Stimulated activated CD4-positive, alpha-beta T cell treated with anti-CD3 and anti-CD28 coated beads, Interleukin-15, amount 100 ng/mL, for 1 hour (primary cell): ENCODE measurements around the gene INPP4A.

Source experiments
- DNase-seq, 2 donors: peaks; one replicate each; pipeline ENCODE4 v3.0.0-alpha.2; 2020; ENCODE audit warnings: low read depth in 1 of 2, low spot score in 1 of 2

Gene INPP4A

DNA sequence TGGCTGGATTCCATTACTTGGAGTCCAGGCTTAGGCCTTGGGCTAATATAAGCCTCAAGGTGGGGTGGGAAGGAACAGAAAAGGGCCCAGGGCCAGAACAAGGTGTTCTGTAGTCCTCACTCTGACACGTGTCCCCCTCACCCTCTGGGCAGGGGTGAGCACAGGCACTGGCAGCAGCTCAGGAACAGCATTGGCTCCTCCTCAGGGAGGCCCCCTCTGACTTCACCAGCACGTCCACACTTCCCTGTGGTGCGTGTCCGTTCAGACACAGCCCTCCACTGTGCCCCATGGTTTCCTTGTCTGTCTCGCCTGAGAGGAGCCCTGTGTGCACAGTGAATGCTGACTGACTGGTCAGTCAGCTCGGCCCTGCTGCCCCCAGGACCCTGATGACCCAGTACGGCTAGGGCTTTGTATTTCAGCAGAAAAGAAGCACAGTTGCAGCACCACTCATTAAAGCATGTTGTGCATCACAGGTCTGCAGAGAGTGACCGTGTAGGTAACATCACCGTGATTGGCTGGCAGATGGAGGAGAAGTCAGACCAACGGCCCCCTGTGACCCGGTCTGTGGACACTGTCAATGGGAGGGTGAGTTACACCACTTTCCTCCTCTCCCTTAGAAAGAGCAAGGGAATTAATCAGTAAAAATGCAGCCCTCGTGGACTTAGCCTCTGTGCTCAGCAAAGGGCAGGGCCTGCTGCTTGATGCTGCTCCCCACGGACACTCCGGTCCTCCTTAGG is 92.9 kb downstream of the INPP4A start:
- no peak for DNase-seq

DNA sequence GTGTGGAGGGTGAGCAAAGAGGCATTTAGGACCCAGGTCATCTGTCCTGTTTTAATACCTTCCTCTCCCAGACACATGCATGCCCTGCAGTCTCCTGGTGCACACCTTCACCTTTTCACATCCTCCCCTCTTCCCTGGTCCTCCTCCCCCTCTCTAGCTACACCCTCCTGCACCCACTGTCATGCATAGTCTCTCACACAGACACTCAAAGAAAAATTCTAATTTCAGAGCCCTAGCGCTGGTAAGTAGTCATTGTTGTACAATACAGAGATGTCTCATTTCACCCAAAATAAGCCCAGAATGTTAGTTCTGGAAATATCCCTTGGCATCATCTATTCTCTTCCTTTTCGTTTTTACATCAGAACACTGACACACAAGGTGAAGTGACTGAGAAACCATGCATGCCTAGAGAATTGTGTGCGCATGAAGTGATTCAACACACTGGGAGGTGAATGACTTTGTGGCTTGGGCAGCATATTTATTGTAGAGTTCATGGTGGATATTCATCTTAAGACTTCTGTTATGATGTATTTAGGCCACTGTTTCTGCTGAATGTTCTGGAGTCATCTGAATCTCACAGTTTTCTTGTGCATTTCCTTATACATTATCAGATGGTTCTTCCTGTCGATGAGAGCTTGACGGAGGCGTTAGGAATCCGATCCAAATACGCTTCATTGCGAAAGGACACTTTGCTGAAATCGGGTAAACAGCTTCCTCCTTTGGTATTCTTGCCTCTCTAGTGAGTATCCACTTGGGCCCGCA is 93.8 kb downstream of the INPP4A start:
- no peak for DNase-seq

DNA sequence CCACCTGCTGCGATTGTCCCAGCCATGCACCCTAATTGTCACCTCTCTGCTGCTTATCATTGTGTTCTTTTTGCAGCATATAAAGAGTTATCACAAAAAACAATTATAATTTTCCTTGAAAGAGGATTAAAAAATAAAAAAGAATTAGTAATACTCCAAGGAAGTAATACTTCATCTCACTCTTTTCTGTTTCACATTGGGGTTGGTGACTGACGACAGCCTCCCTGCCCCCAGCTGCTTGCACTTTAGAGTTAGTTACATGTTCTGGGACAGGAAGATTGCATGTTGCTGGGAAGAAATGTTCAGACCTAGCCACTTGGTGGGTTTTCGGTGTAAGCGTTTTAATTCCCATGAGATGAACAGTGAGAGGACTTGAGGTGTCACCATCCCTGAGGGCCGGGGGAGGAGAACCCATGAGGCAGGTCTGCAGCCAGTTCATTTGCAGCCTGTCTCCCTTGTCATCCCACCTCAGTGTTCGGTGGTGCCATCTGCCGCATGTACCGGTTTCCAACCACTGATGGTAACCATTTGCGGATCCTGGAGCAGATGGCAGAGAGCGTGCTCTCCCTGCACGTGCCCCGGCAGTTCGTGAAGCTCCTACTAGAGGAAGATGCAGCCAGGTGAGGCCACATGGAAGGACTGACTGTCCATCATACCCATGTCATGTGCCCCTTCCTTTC is 94.5 kb downstream of the INPP4A start:
- DNase-seq: no peak

DNA sequence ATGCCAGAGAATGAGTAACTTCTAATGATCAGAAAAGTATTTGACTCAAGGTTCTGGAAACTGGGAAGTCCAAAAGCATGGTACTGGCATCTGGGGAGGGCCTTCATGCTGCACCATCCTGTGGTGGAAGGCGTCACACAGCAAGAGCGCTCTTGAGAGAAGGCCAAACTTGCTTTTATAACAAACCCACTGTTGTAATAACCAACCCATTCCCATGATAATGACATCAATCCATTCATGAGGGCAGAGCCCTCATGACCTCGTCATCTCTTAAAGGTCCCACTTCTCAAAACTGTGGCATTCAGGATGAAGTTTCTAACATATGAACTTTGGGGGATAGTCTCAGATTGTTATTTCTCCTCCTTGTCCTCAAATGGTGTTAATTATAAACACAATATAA is 95.9 kb downstream of the INPP4A start:
- DNase-seq: no peak

DNA sequence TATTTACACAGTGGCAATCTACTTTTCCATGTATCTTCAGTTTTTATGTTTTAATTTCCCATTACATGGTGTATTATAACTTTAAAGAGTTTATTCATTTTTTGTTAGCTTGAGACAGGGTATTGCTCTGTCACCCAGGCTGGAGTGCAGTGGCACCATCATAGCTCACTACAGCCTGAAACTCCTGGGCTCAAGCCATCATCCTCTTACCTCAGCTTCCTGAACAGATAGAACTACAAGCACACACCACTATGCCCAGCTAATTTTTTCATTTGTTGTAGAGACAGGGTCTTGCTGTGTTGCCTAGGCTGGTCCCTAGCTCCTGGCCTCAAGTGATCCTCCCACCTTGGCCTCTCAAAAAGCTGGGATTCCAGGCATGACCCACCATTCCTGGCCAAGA is 96.8 kb downstream of the INPP4A start:
- DNase-seq: no peak

DNA sequence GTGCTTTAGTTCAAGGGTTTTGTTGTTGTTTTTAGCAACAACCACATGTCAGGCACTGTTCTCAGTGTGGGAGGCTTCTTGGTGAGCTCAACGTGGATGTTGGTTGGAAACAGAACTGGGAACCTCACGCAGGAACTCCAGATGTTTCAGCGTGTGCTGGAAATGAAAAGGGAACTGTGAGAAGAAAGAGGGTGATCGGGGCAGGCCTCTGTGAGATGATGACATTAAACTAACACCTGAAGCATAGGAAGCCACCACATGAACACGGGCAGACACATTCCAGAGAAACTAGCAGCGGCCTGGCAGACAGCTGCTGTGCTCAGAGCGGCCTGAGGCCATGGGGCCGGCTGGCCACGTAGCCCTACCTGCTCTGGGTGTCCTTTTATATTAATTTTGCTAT is 97.2 kb downstream of the INPP4A start:
- no peak for DNase-seq

DNA sequence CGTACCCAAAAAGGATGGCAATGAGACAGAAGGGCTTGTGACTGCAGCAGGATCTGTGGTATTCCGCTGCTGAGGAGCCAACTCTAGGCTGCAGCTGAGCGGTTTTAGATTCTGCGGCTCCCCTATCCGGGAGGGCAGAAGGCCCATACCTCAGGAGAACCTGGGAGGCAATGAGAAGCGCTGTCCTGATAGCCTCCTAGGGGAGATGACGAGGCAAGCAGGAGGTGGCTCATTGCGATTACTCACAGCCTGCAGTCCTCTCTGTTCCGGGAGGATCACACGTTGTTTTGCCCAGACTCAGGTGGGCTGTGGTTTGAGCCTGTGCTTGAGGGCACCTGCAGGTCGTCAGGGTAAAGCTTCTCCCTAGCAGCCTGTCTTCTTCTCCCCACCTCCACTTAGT is 98.6 kb downstream of the INPP4A start:
- DNase-seq: no peak

DNA sequence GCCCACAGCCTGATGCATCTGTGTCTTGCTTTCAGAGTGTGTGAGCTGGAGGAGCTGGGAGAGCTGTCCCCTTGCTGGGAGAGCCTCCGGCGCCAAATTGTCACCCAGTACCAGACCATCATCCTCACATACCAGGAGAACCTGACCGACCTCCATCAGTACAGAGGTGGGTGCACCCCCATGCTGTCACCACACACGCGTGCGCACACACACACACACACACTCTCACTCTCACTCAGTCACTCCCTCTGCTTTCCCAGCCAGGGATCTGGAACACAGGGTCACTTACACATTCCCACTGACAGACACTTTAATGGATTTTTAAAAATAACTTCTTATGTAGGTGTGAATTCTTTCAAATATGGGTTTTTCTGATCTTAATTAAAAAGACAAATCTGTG is 99.2 kb downstream of the INPP4A start:
- DNase-seq: no peak

DNA sequence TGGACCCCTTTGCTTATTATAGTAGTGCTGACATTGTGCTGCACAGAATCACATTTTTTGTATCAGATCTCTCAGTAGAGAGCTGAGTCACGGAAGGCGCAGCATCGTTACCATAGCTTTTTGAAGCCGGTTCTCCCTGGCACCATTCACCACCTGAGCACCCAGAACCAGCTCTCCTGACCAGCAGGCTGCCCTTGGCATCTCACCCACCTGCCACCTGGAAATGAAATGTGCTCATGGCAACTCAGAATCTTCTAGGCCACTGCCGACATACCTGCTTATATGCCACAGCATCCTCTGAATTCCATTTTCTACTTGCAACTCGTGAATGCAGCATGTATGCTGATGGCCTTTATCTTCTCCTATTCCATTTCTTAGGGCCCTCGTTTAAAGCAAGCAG is 100.9 kb downstream of the INPP4A start:
- no peak for DNase-seq

DNA sequence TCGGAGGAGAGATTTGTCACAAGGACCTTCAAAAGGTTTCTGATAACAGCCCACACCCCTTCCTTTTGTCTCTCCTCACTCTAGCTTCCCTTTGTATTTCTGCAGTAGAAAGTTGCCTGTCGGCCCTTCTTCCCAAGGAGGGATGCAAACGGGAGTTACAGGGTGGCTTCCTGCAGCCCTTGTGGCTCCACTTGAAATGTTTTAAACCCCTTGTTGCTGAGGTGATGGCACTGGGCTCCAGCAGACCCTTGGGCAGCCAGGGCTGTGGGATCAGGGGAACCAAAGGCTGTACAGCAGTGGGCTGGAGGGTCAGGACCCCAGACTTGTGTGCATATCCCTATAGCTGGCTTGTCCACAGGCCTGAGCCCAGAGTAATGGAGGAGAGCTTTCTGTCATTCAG is 101.5 kb downstream of the INPP4A start:
- DNase-seq: no peak

DNA sequence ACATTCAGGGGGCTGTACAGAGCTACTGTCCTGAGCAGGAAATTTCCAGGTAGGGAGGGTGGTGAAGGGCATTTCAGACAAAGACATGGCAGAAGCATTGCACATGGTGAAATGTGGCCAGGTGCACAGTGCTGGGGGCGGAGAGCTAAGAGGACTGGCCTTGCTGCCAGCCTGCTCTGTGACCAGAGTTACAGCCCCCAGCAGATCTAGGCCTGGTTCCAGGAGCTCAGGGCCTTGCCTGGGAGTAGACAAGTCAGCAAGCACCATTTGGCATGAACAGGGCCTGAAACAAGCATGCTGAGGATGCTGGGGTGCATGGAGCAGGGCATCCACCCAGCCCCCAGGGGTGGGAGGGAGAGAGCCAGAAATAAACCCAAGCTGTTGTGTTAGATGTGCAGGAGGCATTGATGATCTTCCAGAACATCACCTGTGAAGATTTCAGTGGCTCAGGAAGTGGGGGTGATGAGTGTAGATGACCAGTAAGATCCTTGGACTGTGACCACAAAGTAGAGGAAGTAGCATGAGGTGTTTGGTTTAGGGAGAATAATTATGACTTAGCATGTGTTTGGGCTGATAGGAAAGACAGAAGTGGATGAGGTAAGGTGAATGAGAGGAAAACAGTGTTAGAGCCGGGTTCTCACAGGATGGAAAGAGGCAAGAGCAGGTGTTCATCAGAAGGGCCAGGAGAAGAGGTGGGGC is 102.6 kb downstream of the INPP4A start:
- DNase-seq: no peak

DNA sequence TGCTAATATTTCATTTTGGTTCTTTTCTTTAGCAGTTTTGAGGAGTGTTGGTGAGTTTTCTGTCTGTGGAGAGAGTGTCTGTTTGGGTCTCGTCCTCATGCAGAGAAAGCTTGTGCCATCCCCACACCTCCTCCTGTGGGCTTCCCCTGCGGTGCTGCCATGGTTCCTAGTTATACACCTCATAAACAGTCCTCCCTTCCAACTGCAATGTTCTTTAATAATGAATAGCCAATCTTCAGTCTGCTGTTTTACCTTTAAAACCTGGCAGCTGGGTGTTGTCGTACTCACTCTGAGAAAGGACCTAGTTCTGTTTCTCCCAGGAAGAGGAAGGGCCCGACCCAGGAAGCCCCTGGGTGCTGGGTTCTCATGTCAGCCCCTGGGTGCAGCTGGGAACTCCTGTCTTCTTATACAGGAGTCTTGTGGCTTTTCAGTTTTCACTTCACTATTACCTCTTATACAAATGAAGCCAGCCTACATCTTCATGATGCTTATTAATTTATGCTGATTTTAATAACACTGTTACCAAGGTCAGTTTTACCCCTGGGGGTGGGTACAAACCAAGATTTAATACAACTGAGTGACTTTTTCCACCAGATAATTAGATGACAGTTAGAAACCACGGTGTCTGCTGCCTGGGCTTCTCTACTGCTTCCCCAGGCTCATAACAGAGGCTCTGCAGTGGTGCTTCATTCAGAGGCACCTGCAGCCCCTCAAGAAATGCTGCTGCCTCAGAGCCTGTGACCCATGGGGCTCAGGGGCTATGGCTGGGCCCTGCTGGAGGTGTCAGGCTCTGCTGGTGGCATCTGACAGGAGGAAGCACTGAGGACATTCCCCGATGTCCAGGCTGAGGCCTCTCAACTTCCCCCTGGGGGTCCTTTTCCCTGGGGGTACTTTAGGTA is 104.5 kb downstream of the INPP4A start:
- DNase-seq: no peak

DNA sequence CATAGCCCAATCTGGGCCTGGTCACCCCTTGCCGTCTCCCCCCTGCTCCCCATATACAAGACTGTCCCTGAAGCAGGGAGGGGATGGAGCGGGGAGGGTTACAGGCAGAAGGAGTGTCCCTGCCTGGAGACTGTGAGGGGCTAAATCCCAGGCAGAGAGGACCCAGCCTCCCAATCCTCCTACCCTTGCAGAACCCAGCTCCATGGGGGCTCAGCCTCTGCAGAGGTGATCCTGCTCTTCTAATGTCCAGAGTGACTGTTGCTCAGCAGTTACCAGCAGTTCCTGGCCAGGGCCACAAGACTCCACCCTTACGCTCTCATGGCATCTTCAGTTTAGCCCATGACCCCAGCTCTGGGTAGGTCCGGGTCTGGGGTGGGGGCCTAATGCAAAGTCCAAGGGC is 105.5 kb downstream of the INPP4A start:
- no peak for DNase-seq

DNA sequence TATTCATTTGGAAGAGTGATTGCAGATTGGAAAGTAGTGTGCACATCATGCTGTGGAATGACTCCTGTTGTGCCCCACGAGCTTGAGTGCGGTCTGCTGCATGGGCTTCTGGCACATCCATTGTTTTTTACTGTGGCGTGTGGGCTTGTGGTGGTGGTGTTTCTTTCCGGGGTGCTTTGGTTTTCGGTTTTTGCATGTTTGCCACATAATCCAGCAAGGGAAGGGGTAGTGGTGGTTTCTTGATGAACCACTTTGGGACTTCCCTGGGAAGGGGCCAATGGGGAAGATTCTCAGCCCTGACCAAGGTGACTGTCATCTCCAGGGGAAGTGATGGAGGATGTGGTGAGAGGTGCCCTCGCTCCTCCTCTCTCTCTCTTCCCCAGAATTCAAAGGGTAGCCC is 106.7 kb downstream of the INPP4A start:
- DNase-seq: no peak

DNA sequence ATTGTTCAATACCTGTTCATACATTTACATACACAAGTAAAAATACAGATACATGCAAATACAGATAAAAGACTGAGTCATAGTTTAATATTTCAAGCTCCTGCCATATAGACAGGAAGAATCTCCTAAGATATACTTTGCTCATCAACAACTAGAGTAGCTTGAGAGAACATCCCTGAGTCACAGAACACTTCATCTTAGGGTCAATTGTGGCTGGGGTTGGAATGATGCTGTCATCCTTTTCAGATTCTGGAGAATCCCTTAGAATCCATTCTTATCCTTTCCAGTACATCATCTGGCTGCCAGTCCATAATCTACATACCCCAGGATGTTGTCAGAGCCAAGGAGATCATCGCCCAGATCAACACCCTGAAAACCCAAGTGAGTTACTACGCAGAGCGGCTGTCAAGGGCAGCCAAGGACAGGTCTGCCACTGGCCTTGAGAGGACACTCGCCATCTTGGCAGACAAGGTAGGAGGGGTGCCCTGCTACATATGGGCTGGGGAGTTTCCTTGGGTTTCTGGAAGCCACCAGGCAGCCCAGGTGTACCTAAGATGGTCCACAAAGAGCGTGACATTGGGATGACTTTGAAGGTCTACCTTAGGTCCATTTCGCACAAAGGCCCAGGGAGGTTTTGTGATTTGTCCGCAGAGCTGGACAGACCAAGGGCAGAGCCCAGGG is 108.0 kb downstream of the INPP4A start:
- DNase-seq: no peak

DNA sequence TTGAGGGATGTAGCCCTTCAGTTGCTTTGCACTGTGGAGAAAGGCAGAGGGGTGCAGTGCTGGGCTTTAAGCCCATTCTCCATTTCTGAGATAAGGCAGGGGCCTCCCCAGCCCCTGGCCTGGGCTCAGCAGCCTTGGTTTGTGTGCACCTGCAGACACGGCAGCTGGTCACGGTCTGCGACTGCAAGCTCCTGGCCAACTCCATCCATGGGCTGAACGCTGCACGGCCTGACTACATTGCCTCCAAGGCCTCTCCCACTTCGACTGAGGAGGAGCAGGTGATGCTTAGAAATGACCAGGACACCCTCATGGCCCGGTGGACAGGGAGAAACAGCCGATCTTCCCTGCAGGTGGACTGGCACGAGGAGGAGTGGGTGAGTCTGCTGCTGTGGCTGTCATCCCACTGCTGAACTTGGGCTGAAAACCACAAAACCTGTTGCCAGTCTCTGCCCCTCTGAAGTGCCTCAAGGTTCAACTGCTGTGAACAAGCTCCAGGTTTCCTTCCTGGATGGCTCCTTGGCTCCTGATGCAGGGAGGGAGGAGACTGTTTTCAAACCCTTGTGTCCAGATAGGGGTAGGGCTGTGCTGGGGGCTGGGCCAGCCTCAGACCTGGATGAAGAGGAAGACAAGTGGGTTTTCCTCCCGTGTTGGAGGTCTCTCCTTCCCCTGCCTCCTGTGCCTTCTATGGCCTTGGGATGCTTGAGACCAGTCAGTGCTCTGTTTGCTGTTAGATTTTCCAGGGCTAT is 109.6 kb downstream of the INPP4A start:
- DNase-seq: no peak

DNA sequence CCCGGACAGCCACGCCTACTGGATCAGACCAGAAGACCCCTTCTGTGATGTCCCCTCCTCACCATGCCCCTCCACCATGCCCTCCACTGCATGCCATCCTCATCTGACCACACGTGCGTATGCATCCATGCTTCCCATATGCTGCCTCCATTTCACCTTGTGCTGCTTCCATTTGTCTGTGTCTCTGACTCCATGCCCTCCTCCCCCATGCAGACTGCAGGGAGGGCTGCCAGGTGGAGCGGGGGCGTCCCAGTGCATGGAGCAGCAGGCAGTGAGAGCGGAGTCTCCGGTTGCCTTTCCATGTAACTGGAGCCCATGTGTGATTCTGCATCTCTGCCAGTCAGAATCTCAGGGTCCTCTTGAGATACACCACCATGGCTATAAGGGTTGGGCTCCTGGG is 111.0 kb downstream of the INPP4A start:
- no peak for DNase-seq

DNA sequence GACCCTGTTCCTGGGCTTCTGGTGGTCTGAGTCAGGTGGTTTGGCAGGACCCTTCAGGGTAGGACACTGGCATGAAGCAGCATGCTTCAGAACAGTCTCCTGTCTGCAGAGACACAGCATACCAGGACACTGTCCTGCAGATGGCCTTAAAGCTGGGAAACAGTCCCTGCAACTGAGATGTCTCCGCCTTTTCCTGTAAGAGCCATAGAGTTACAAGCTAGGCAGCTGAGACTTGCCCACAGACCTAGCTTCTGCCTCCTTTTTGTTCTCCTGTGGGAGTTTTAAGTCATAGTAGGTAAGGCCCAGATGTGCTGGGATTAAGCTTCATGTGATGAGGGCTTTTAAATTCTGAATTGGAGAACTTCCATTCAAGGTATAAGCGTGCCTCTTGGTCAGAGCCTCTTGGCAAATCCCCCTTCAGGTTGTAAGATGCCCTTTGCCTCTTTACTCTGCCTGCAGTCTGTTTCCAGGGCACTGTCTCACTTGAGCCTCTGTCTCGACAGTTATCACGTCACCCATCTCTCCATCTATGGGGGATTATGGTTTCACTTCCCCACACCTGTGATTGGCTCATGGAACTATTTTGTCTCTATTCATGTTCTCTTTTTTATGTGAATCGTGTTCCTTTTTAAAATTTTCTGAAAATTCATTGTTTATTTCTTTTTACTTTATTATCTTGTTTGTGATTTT is 111.8 kb downstream of the INPP4A start:
- no peak for DNase-seq
